Activated T-helper 1 cell treated with anti-CD3 and anti-CD28 coated beads, Interleukin-12 subunit alpha, Interleukin-12 subunit beta, Interleukin-2, Interleukin-4 antibody, amounts not matched to agents 30 ng/mL and 10 ng/mL and 1 ng/mL, durations not matched to agents 14 hours and 24 hours and 36 hours (primary cell): ENCODE data around the gene ADPRM. TPM values are rescaled to one million over a fixed set of nuclear protein-coding genes. Genes with fewer than 3 reads are reported as not detected.
A peak's percentile ranks its signal among the peaks of the same experiment; 100 is the strongest.

ENCODE experiments used
- DNase-seq: peaks from one replicate; pipeline ENCODE4 v3.0.0; 2021; ENCODE audit warnings: low spot score
- H3K27ac Mint-ChIP-seq: one replicate; pipeline ENCODE4 v1.8.0; 2021; ENCODE audit warnings: mild to moderate bottlenecking, mixed read lengths
- H3K27me3 Mint-ChIP-seq: one replicate; pipeline ENCODE4 v1.8.0; 2022; ENCODE audit warnings: mild to moderate bottlenecking, moderate library complexity, mixed read lengths; ENCODE audit not compliant: insufficient read depth
- H3K36me3 Mint-ChIP-seq: one replicate; pipeline ENCODE4 v1.8.0; 2021; ENCODE audit warnings: low read depth, mixed read lengths
- H3K4me1 Mint-ChIP-seq: one replicate; pipeline ENCODE4 v1.8.0; 2021; ENCODE audit warnings: low read depth, mixed read lengths
- H3K4me3 Mint-ChIP-seq: one replicate; pipeline ENCODE4 v1.8.0; 2021; ENCODE audit warnings: mild to moderate bottlenecking, moderate library complexity, mixed read lengths
- H3K9me3 Mint-ChIP-seq: one replicate; pipeline ENCODE4 v1.8.0; 2021; ENCODE audit warnings: mixed read lengths
- intact Hi-C: fragments of 100-400 bp; cut with micrococcal nuclease; formaldehyde crosslinking; loops from one replicate; pipeline ENCODE4 v1.15.1; 2024
- total RNA-seq: library from RNA; stranded (reverse); gene quantifications from 2 replicates; pipeline ENCODE4 v1.2.3, GENCODE V29; 2022

Gene ADPRM
- total RNA-seq, 1 donor from 2014 or later = 12.6 TPM

- no peak overlapping the region for H3K4me3 Mint-ChIP-seq
- no peaks in the 10 kb centered on the region for H3K36me3 Mint-ChIP-seq
- no peaks in the 10 kb centered on the region for H3K9me3 Mint-ChIP-seq
- H3K27me3 Mint-ChIP-seq = peaks cover 4% of the 10 kb centered on the region
- H3K27ac Mint-ChIP-seq = no peak overlapping the region
- no peak for DNase-seq
- intact Hi-C loops = no loop called here
- H3K4me1 Mint-ChIP-seq = no peaks in the 10 kb centered on the region
Measured at GRCh38 chr17:10751563-10751962, 54.2 kb downstream of the ADPRM start.

GRCh38 chr17:10752696-10753095 lies 55.3 kb downstream of the ADPRM start:
- intact Hi-C loops = no loop called here
- Mint-ChIP-seq H3K4me1 (no peaks in the 10 kb centered on the region), H3K9me3 (no peaks in the 10 kb centered on the region), H3K36me3 (no peaks in the 10 kb centered on the region), H3K27ac (no peak overlapping the region), H3K27me3 (peaks cover 2% of the 10 kb centered on the region), H3K4me3 (no peak overlapping the region)
- no peak for DNase-seq

- H3K4me3 Mint-ChIP-seq = no peak overlapping the region
- no peak for DNase-seq
- no peaks in the 10 kb centered on the region for H3K4me1 Mint-ChIP-seq
- no peaks in the 10 kb centered on the region for H3K36me3 Mint-ChIP-seq
- intact Hi-C loops = no loop called here
- H3K27ac Mint-ChIP-seq = no peak overlapping the region
- no peaks in the 10 kb centered on the region for H3K9me3 Mint-ChIP-seq
- H3K27me3 Mint-ChIP-seq = peaks cover 2% of the 10 kb centered on the region
Measured at GRCh38 chr17:10754109-10754508, 56.7 kb downstream of the ADPRM start.

GRCh38 chr17:10754861-10755591 lies 57.6 kb downstream of the ADPRM start:
- no peaks in the 10 kb centered on the region for H3K4me1 Mint-ChIP-seq
- no peak for DNase-seq
- intact Hi-C loops = loop anchor here (5.0 kb wide), 1 partner anchor 52 kb away; no protein-coding TSS in a partner anchor
- no peak overlapping the region for H3K27ac Mint-ChIP-seq
- peaks cover 2% of the 10 kb centered on the region for H3K27me3 Mint-ChIP-seq
- H3K9me3 Mint-ChIP-seq = no peaks in the 10 kb centered on the region
- no peaks in the 10 kb centered on the region for H3K36me3 Mint-ChIP-seq
- no peak overlapping the region for H3K4me3 Mint-ChIP-seq

GRCh38 chr17:10755592-10756127 lies 58.3 kb downstream of the ADPRM start:
- Mint-ChIP-seq H3K27me3 (peaks cover 2% of the 10 kb centered on the region), H3K4me3 (no peak overlapping the region), H3K27ac (peak overlapping the region; percentile 54), H3K4me1 (no peaks in the 10 kb centered on the region), H3K36me3 (no peaks in the 10 kb centered on the region), H3K9me3 (no peaks in the 10 kb centered on the region)
- intact Hi-C loops = loop anchor here (5.0 kb wide), 1 partner anchor 52 kb away; no protein-coding TSS in a partner anchor
- no peak for DNase-seq

GRCh38 chr17:10756185-10756584 lies 58.8 kb downstream of the ADPRM start:
- Mint-ChIP-seq H3K27me3 (peaks cover 2% of the 10 kb centered on the region), H3K4me1 (no peaks in the 10 kb centered on the region), H3K9me3 (no peaks in the 10 kb centered on the region), H3K4me3 (no peak overlapping the region), H3K36me3 (no peaks in the 10 kb centered on the region), H3K27ac (peak overlapping the region; percentile 54)
- no peak for DNase-seq
- intact Hi-C loops = loop anchor here (5.0 kb wide), 1 partner anchor 51 kb away; no protein-coding TSS in a partner anchor

GRCh38 chr17:10756619-10757018 lies 59.2 kb downstream of the ADPRM start:
- intact Hi-C loops = loop anchor here (5.0 kb wide), 1 partner anchor 51 kb away; no protein-coding TSS in a partner anchor
- no peaks in the 10 kb centered on the region for H3K4me1 Mint-ChIP-seq
- DNase-seq = no peak
- H3K27me3 Mint-ChIP-seq = peaks cover 2% of the 10 kb centered on the region
- H3K4me3 Mint-ChIP-seq = no peak overlapping the region
- no peaks in the 10 kb centered on the region for H3K9me3 Mint-ChIP-seq
- no peak overlapping the region for H3K27ac Mint-ChIP-seq
- no peaks in the 10 kb centered on the region for H3K36me3 Mint-ChIP-seq

GRCh38 chr17:10757067-10757466 lies 59.7 kb downstream of the ADPRM start:
- no peak for DNase-seq
- intact Hi-C loops = loop anchor here (5.0 kb wide), 1 partner anchor 50 kb away; no protein-coding TSS in a partner anchor
- Mint-ChIP-seq H3K27me3 (peaks cover 2% of the 10 kb centered on the region), H3K4me3 (no peak overlapping the region), H3K27ac (no peak overlapping the region), H3K4me1 (no peaks in the 10 kb centered on the region), H3K36me3 (no peaks in the 10 kb centered on the region), H3K9me3 (no peaks in the 10 kb centered on the region)

GRCh38 chr17:10757647-10758046 lies 60.3 kb downstream of the ADPRM start:
- Mint-ChIP-seq H3K4me3 (no peak overlapping the region), H3K27me3 (peaks cover 2% of the 10 kb centered on the region), H3K9me3 (no peaks in the 10 kb centered on the region), H3K27ac (no peak overlapping the region), H3K4me1 (no peaks in the 10 kb centered on the region), H3K36me3 (no peaks in the 10 kb centered on the region)
- intact Hi-C loops = loop anchor here (5.0 kb wide), 1 partner anchor 50 kb away; no protein-coding TSS in a partner anchor
- no peak for DNase-seq

GRCh38 chr17:10758062-10758461 lies 60.7 kb downstream of the ADPRM start:
- Mint-ChIP-seq H3K9me3 (no peaks in the 10 kb centered on the region), H3K27me3 (peaks cover 2% of the 10 kb centered on the region), H3K36me3 (no peaks in the 10 kb centered on the region), H3K27ac (no peak overlapping the region), H3K4me3 (no peak overlapping the region), H3K4me1 (no peaks in the 10 kb centered on the region)
- intact Hi-C loops = loop anchor here (5.0 kb wide), 1 partner anchor 49 kb away; no protein-coding TSS in a partner anchor
- no peak for DNase-seq

Other genes with a start within 250 kb of the ADPRM start
- not detected in 2 replicates for gene MYH4, start 228.0 kb upstream of the ADPRM start, total RNA-seq
- gene MYH1, start 179.1 kb upstream of the ADPRM start, total RNA-seq = not detected in 2 replicates
- not detected in 2 replicates for gene MYH2, start 147.9 kb upstream of the ADPRM start, total RNA-seq
- 6.5 and 7.3 TPM in 2 replicates for gene MYH3, start 40.3 kb upstream of the ADPRM start, total RNA-seq
- gene SCO1, start 61 bp upstream of the ADPRM start, total RNA-seq = 42.0 and 43.7 TPM in 2 replicates
- gene TMEM220, start 32.4 kb downstream of the ADPRM start, total RNA-seq = 0.98 and 1.3 TPM in 2 replicates
- not detected in 2 replicates for gene TMEM238L, start 106.5 kb downstream of the ADPRM start, total RNA-seq
- gene PIRT, start 140.5 kb downstream of the ADPRM start, total RNA-seq = not detected in 2 replicates